HFF-Myc (cell line): ENCODE data around the gene CNTN1.
"Not testable (repeated sequence)": the region's sequence is repeated elsewhere in the genome, so short reads cannot be mapped to it uniquely, and the experiment has no call there.

Source experiments
- DNase-seq: peaks from one replicate; pipeline ENCODE4 v3.0.0-alpha.2; 2011; ENCODE audit warnings: low read depth; ENCODE audit errors: extremely low read depth
- H3K4me3 ChIP-seq: replicated peaks from 2 replicates; pipeline ENCODE4 v1.5.1; 2011; ENCODE audit warnings: low read depth, mild to moderate bottlenecking, control low read depth, low read length
- TF ChIP-seq, protein P1 (sequence below): IDR thresholded peaks from 2 replicates; pipeline ENCODE4 v1.5.1; 2012; ENCODE audit warnings: mild to moderate bottlenecking, low read depth, low read length, control low read depth; ENCODE audit errors: missing control alignments

The CNTN1 gene

DNA sequence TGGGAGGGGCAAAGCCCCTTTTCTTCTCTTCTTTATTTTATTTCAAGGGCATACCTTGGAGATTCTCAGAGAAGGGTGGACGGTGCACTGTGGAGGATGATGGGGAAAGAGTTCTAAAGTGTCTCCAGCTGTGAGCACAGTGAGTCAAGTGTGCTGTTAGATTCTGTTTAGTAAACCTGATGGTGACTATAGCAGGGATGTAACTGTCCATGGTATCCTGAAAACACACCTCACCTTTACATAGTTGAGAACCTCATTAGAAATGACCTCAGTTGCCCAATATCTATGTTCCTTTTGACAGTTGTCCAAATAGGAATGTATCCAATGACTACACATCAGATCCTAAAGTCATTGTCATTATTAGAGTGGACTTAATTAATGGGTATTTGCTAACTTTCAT is 38.0 kb downstream of the CNTN1 start:
- no peak overlapping the region for H3K4me3 ChIP-seq
- DNase-seq = no peak
- TF ChIP-seq, protein P1, sequence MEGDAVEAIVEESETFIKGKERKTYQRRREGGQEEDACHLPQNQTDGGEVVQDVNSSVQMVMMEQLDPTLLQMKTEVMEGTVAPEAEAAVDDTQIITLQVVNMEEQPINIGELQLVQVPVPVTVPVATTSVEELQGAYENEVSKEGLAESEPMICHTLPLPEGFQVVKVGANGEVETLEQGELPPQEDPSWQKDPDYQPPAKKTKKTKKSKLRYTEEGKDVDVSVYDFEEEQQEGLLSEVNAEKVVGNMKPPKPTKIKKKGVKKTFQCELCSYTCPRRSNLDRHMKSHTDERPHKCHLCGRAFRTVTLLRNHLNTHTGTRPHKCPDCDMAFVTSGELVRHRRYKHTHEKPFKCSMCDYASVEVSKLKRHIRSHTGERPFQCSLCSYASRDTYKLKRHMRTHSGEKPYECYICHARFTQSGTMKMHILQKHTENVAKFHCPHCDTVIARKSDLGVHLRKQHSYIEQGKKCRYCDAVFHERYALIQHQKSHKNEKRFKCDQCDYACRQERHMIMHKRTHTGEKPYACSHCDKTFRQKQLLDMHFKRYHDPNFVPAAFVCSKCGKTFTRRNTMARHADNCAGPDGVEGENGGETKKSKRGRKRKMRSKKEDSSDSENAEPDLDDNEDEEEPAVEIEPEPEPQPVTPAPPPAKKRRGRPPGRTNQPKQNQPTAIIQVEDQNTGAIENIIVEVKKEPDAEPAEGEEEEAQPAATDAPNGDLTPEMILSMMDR = no peak

DNA sequence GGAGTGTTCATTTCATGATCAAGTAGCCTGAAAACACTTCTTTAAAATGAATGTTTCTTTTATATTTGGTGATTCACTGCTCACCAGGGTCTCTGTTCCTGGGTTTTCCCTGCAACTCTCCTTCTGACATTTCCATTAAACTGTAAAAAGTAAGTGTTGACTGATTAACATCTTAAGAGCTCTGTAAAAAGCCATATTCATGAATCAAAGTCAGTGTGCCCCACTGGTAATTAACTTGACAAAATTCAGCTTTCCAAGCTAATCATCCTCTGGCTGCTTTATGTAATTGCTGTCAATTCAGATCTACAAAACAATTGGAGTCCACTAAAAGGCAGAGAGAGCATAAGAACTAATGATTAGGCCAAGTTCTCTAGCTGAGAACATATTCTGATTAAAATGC is 41.6 kb downstream of the CNTN1 start:
- no peak for DNase-seq
- H3K4me3 ChIP-seq = no peak overlapping the region
- TF ChIP-seq, protein P1 = no peak

DNA sequence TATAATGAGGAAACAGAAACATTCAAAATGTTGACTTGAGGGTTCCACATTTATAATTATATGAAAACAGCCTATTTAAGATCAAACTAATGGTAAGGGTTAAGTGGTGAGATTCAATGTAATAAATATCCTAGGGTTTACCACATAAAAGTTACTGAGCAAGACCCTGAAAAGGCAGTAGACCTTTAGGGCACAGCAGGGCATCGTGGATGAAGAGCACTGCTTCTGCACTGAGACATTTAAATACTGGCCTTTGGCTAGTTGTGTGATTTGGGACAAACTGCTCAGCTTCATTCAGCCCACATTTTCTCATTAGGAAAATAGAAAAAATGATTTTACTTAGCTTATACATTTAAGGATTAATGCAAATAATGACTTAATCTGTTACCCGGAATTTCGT is 42.0 kb downstream of the CNTN1 start:
- TF ChIP-seq, protein P1 = no peak
- H3K4me3 ChIP-seq = no peak overlapping the region
- DNase-seq = no peak

DNA sequence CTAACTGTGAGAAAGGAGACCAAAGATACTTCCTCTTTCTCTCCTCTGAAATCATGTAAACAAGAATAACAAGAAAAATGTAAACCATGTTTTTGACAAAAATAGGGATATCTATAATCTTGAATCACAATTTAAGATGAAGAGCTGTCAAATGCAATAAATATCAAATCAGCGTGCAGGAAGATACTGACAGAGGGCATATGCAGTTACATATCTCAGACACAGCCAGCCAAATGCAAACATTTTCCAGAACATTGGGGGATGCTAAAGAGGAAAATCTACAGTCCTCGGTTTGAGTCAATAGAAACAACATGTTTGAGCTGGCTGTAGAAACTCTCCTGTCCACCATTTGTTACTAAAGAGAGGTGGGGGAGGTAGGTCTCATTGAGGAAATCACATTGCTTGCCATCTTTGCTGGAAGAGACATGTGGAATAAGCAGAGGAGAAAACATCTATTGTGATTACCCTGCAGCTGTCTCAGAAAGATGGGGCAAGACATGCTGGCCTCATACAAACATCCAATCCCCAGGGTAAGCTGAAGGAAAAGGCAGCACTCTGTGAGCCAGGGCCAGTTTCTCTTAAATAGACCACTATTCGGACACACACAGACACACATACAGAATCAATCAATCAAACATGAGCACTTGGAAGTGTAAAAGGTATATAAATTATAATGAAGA is 43.5 kb downstream of the CNTN1 start:
- TF ChIP-seq, protein P1 = no peak
- DNase-seq = no peak
- H3K4me3 ChIP-seq = no peak overlapping the region

DNA sequence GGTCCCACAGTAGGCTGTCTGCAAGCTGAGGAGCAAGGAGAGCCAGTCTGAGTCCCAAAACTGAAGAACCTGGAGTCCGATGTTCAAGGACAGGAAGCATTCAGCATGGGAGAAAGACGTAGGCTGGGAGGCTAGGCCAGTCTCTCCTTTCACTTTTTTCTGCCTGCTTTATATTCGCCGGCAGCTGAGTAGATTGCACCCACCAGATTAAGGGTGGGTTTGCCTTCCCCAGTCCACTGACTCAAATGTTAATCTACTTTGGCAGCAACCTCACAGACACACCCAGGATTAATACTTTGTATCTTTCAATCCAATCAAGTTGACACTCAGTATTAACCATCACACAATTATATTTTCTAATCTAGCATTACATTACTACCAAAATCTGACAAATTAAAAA is 45.2 kb downstream of the CNTN1 start:
- DNase-seq, H3K4me3 ChIP-seq: not testable (repeated sequence)

DNA sequence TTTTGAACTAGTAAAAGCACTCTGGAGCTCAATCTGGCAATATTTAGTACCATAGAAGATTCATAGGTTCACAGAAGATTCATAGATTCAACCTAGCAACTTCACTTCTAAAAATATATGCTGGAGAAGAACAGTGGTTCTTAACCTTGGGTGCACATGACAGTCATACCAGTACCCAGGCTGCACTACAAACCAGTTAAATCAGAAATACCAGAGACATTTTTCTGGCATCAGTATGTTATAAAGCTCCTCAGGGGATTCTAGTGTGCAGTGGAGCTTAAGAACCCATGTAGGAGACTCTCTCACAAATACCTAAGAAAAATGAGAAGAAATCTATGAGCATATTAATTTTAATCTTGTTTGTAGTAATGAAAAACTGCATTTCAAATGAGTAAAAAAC is 46.6 kb downstream of the CNTN1 start:
- DNase-seq = no peak
- TF ChIP-seq, protein P1 = no peak
- H3K4me3 ChIP-seq = no peak overlapping the region

DNA sequence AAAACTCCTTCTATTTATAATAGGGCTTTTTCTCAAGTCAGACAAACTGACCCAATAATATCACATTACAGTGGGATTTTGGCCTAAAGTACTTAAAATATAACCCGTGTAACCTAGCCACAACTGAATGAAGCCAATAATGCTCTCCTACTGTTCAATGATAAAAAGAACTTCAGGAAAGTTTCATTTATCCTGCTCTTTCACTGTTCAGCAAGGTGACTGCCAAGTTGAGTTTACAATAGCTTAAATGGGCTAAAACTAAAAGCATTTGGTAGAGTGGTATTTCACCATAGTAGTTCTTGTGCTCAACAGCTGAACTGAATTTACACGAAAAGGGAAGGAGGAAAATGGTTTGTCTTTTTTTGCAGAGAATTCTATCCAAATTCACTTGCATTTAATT is 49.8 kb downstream of the CNTN1 start:
- no peak for DNase-seq

More for the DNA sequence above, 49.8 kb downstream of the CNTN1 start:
- H3K4me3 ChIP-seq = no peak overlapping the region
- TF ChIP-seq, protein P1 = no peak
